GM19023 (cell line): ENCODE results near the gene FMNL1.
"Not testable (repeated sequence)": the region's sequence is repeated elsewhere in the genome, so short reads cannot be mapped to it uniquely, and the experiment has no call there.

ENCODE experiments used
- ATAC-seq: cut with Tn5 transposase; IDR thresholded peaks from one replicate; pipeline ENCODE4 v1.9.1; 2021; ENCODE audit warnings: mild to moderate bottlenecking, moderate library complexity; ENCODE audit not compliant: unreplicated experiment

Gene FMNL1

GRCh38 chr17:45234641-45235415, 13.1 kb downstream of the FMNL1 start:
- no peak for ATAC-seq

DNA sequence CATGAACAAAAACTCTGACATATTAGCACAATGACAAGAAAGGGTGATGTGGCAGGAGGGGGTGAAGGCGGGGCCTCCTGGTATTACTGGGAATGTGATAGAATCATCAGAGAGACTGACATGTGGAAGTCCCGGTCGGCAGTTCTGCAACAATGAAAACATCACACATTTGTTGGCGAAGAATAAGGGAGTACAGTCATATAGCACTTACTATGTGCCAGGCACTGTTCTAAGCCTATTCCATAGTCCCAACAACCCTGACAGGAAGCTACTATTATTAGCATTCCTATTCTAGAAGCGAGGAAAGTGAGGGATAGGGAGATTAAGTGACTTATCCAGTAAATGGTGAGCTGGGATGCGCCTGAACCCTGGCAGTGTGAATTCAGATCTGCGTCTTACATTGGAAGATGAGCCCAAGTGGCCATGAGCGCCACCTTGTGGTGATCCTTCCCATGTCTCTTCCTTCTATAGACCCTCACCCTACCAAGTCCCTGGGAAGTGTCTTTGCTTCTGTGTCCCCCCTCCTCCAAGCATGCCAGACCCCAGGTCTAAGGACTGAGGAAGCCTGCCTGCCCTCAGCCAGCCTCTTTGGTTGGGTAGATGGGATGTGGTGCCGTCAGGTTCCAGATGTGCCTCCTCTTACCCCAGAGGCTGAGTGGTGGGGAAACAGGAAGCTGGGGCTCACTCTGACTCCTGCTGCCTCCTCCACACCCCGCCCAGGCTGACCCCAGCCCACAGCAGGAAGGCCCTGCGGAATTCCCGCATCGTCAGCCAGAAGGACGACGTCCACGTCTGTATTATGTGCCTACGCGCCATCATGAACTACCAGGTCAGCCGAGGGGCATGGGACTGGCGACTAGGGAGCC, 14.0 kb downstream of the FMNL1 start:
- ATAC-seq = no peak

GRCh38 chr17:45236282-45236606, 14.6 kb downstream of the FMNL1 start:
- no peak for ATAC-seq

DNA sequence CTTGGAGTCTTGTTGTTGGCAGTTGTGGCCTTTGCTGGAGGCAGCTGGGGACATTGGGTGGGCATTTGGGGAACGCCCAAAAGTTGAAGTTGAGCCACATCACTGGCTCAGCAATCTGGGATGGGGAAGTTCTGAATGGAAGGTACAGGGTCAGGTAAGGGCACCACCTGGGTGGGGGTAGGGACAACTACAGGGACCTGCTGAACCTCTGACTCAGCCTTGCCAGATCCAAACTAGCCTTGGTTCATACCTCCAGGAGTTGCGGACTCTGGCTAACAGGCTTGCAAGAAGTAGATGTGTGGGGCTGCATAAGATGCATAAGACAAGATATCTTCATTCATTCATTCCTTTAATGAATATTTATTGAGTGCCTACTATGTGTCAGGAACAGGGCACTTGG, 16.0 kb downstream of the FMNL1 start:
- no peak for ATAC-seq

DNA sequence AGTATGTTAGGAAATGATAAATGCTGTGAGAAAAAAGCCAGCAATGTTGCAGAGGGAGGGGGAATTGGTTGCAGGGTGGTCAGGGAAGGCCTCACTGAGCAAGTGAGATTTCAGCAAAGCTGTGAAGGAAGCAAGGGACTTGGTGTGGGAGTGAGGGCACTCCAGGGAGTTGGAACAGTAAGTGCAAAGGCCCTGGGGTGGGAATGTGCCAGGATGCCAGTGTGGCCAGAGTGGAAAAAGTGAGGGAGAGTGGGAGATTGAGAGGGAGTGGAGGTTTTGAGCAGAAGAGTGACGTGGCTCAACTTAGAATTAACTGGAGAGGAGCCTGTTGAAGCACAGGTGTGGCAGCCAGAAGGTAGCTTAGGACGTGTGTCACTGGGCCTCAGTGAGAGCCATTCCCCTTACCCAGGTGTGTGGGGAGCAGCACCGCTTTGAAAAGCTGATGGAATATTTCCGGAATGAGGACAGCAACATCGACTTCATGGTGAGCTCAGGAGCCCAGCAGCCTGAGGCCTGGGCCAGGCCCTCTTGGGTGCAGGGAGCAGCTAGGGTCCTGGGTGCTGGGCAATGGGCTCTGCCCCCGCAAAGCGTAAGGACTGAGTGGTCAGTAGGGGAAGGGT, 16.6 kb downstream of the FMNL1 start:
- no peak for ATAC-seq

DNA sequence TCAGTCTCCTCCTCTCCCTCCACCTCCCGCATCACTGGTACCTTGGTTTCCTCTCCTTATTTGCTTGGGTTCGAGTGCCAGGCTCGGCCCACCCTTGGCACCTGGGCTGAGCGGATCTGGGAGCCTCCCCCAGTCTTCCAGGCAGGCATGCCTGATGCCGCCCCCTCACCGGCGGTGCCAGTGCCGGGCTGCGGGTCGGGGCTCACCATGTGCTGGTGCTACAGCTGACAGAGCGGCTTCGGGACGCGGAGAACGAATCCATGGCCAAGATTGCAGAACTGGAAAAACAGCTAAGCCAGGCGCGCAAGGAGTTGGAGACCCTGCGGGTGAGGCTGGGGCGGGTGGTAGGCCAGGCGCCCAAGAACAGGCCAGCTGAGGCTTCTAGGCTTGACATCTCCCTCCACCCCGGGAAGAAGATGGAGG, 19.2 kb downstream of the FMNL1 start:
- ATAC-seq = no peak

- ATAC-seq = no peak
Measured at GRCh38 chr17:45241328-45242028, 19.8 kb downstream of the FMNL1 start.

GRCh38 chr17:45242029-45242414, 20.3 kb downstream of the FMNL1 start:
- ATAC-seq = no peak

DNA sequence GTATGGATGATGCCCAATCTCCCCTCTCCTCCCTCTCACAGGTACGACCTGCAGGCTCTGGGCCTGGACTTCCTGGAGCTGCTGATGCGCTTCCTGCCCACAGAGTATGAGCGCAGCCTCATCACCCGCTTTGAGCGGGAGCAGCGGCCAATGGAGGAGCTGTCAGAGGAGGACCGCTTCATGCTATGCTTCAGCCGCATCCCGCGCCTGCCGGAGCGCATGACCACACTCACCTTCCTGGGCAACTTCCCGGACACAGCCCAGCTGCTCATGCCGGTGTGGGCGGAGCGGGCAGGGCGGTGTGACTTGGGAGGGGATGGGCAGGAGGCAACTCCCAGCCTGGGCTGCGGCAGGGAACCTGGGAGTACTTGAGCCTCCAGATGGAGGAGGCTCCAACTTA, 22.1 kb downstream of the FMNL1 start:
- ATAC-seq = no peak

- no peak for ATAC-seq
Measured at GRCh38 chr17:45244725-45245656, 23.3 kb downstream of the FMNL1 start.

DNA sequence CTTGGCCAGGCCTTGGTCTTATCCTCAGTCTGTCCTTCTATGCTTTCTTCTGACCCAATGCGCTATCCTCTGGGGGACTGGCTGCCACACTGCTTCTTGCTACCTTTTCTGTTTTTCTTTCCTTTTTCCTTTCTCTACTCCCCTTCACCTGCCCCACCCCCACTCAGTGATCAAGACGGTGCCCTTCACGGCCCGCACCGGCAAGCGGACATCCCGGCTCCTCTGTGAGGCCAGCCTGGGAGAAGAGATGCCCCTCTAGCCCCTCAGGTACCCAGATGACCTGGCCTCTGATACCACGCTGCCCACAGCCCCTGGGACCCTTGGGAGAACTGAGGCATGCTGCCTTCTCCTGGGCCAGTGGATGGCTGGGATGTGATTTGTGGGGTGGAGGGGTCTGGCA, 24.7 kb downstream of the FMNL1 start:
- no peak for ATAC-seq

GRCh38 chr17:45246861-45247428, 25.3 kb downstream of the FMNL1 start:
- ATAC-seq = no peak

DNA sequence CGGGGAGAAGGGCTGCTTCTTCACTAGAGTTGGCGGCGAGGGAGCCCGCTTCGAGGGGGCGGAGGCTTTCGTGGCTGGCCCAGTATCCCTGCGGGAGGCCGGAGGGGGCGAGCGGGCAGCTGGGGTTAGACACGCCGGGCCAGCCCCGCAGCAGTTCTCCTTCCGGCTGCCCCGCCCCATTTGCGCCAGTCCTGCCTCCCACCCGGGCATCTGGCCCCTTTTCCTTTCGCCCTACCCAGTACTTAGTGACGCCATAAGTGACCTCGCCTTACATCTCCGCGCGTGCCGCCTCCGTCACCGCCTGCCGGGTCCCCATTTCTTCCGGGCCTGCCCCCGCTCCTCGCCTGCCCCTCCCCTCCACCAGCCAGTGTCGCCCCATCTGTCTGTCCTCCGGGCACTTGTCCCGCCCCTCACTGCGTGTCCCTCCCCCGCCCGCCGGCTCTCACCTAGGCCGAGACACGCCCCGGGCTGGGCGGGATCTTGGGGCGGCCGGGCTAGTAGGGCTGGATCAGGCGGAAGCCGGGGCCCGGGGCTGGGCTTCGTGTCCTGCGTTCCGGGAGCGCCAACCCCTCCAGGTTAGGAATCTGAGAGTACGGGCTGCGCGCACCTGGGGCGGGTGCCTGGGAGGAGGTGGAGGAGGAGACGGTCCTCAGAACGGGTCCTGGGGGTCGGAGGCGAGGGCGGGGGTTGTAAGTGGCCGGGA, 25.9 kb downstream of the FMNL1 start:
- peak; percentile 86 for ATAC-seq

DNA sequence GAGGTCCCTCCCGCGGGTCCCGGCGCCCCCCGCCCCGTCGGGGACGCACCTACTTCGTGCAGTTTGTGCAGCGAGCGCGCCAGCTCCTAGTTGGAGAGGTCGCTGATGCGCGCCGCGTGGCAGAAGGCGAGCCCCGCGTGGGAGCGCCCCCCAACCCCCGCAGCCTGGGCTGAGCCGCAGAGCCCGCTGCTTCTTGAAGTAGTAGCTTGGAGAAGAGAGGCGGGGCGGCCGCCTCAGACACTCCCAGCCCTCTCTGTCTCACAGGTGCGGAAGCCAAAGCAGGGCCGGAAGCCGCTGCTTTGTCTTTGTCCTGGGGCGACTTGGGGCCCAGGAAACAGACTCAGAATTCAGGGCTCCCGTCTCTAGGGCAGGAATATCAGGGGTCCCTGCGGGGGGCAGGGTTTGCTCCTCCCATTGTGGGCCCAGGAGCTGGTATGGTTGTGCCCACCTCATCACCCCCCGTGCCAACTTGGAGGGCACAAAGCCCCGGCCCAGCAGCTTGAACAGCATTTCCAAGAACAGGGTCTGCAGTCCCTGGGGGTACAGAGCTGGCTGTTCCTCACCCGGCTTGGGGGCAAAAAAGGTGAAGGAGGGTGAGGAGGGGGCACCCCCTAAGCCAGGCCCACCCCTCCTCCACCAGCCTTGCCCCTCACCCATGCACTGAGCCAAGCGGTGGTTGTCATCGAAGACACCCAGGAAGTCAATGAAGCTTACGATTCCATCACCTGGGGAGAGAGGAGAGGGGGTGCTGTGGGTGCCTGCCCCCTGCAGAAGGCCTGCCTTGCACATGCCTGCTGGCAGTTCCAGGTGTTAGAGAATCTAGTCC, 26.7 kb downstream of the FMNL1 start:
- ATAC-seq = peak; percentile 63

- ATAC-seq = no peak
Measured at GRCh38 chr17:45251931-45252330, 30.2 kb downstream of the FMNL1 start.

DNA sequence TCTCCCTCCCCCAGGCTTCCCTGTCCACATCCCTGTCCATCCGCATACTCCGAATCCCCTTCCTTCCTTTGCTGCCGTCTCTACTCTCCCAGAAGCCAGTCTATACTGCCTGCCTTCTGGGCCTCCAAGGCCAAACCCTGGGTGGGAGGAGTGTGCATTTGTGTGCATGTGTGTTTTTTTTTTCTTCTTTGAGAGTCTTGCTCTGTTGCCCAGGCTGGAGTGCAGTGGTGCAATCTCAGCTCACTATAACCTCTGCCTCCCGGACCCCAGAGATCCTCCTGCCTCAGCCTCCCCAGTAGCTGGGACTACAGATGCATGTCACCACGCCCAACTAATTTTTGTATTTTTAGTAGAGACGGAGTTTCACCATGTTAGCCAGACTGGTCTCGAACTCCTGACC, 31.6 kb downstream of the FMNL1 start:
- not testable (repeated sequence) for ATAC-seq

- no peak for ATAC-seq
Measured at GRCh38 chr17:45253879-45254278, 32.2 kb downstream of the FMNL1 start.

DNA sequence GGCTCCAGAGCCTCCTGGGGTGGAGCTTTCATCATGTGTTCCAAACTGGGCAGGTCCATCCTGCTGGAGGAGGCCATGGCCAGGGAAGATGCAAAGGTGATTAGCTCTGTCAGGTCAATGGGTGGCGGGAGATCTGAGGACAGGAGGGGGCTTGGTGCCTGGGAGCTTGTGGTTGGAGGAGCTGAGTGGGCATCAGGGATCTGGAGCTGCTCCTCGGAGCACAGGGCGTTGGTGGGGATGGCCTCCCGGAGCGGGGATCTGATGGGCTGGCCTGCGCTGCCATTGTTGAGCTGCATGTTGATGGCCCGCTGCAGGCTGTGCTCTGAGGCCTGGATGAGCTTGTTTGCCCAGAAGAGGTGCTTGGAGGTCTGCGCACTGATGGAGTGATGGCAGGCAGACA, 33.7 kb downstream of the FMNL1 start:
- no peak for ATAC-seq
